Adrenal gland (tissue), 12 donors: ENCODE measurements around the gene SNRNP48. TPM values are rescaled to one million over a fixed set of nuclear protein-coding genes. Genes with fewer than 3 reads are reported as not detected.

ENCODE experiments used
- DNase-seq, 7 donors: peaks; one replicate each; pipeline ENCODE4 v3.0.0-alpha.2; 2019 to 2020
- H3K27ac ChIP-seq, 5 donors: fragments of 200-600 bp; sonication (generic) in 4 of 5; 1 replicate in 3 of 5; 2 replicates in 2 of 5; pipeline versions ENCODE4 v1.5.1 to v1.8.0; 2016 to 2020; ENCODE audit warnings: mild to moderate bottlenecking in 1 of 5
- H3K27me3 ChIP-seq: fragments of 200-600 bp; 2 replicates; pipeline ENCODE4 v1.8.0; 2021
- H3K36me3 ChIP-seq, 2 donors: fragments of 200-600 bp; replicated peaks in 1 of 2; 1 replicate in 1 of 2; 2 replicates in 1 of 2; pipeline versions ENCODE4 v1.5.1 to v1.8.0; 2018 to 2022
- H3K4me1 ChIP-seq, 2 donors: fragments of 200-600 bp; replicated peaks in 1 of 2; 1 replicate in 1 of 2; 2 replicates in 1 of 2; pipeline versions ENCODE4 v1.5.1 to v1.8.0; 2018 to 2021
- H3K4me3 ChIP-seq, 4 donors: fragments of 200-600 bp; sonication (generic) in 3 of 4; one replicate each; pipeline ENCODE4 v1.5.1; 2016 to 2018
- H3K9me3 ChIP-seq, 3 donors: fragments of 200-600 bp; sonication (generic) in 1 of 3; replicated peaks in 1 of 3; 1 replicate in 2 of 3; 2 replicates in 1 of 3; pipeline versions ENCODE4 v1.5.1 to v1.8.0; 2016 to 2021
- POLR2A ChIP-seq, 2 donors: fragments of 450-650 bp; IDR thresholded peaks; one replicate each; pipeline ENCODE4 v1.6.1; 2017; ENCODE audit warnings: antibody characterized with exemption in 2 of 2, mild to moderate bottlenecking in 2 of 2, moderate library complexity in 1 of 2
- WGBS, 4 donors: extraction: QIAGEN DNeasy Blood & Tissue Kit in 2 of 4; methylation state at CpG; one replicate each; pipeline versions ENCODE4 v1.1.5 to v1.1.7; 2013 to 2017; 5-methylcytosine and 5-hydroxymethylcytosine counted together
- intact Hi-C, 2 donors: fragments of 100-400 bp; cut with DNase I; formaldehyde crosslinking; loops; one replicate each; pipeline versions ENCODE4 v1.14.1 to v1.15.0; 2022 to 2023
- polyA plus RNA-seq, 3 donors: library from polyadenylated mRNA; stranded (reverse); fragments of 200-250 nt in 2 of 3; fragments of 350-450 nt in 1 of 3; fragmentation: Illumina TruSeq in 1 of 3; extraction: RNeasy Lipid Tissue Mini Kit (QIAGEN cat#74804) in 1 of 3; gene quantifications; one replicate each; pipeline ENCODE4 v1.2.3, GENCODE V29; 2013 to 2014
- total RNA-seq, 9 donors: library from RNA; depleted of rRNA in 4 of 9; stranded (reverse); fragments of >200 nt in 4 of 9; fragments of 120-200 nt in 1 of 9; fragmentation: NEBNext Ultra II Directional in 1 of 9; extraction: Animal tissue kit (Norgen Biotek cat#: 25700) in 1 of 9; gene quantifications; one replicate each; pipeline versions ENCODE4 v1.1.0 to v1.2.4, GENCODE V29; 2013 to 2023
- TF ChIP-seq, protein P1 (sequence below), 6 experiments: fragments of 450-650 bp in 4 of 6; fragments of 200-600 bp in 2 of 6; sonication (generic) in 1 of 6; IDR thresholded peaks; 1 replicate in 5 of 6; 2 replicates in 1 of 6; pipeline versions ENCODE4 v1.5.1 to v1.8.0; 2016 to 2021; ENCODE audit warnings: antibody characterized with exemption in 6 of 6, mild to moderate bottlenecking in 2 of 6, moderate library complexity in 1 of 6
- donor health status: healthy with polysubstance abuse.
- donor health status: Bipolar disorder and iron deficiency.
- donor health status: DM: yes; HTN: yes; CAD: no.
- donor health status: DM: no; HTN: no; CAD: no.
- donor health status: DM: no; HTN: no; CAD: no.
- donor health status: DM: yes; HTN: yes; CAD: no.

The SNRNP48 gene
- total and polyA plus RNA-seq, 12 donors, result 2.5 to 13.1 (median 8.9) TPM

DNA sequence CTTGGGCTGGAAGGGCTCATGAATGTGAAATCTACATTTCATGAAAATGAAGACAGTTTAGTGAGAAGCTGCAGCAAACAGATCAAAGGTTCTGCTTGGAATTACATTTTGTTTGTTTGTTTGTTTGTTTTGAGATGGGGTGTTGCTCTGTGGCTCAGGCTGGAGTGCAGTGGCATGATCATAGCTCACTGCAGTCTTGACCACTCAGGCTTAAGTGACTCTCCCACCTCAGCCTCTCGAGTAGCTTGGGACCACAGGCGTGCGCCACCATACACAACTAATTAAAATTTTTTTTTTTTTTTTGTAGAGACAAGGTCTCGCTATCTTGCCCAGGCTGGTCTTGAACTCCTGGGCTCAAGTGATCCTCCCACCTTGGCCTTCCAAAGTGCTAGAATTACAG lies 42.7 kb upstream of the SNRNP48 start:
- TF ChIP-seq, protein P1, sequence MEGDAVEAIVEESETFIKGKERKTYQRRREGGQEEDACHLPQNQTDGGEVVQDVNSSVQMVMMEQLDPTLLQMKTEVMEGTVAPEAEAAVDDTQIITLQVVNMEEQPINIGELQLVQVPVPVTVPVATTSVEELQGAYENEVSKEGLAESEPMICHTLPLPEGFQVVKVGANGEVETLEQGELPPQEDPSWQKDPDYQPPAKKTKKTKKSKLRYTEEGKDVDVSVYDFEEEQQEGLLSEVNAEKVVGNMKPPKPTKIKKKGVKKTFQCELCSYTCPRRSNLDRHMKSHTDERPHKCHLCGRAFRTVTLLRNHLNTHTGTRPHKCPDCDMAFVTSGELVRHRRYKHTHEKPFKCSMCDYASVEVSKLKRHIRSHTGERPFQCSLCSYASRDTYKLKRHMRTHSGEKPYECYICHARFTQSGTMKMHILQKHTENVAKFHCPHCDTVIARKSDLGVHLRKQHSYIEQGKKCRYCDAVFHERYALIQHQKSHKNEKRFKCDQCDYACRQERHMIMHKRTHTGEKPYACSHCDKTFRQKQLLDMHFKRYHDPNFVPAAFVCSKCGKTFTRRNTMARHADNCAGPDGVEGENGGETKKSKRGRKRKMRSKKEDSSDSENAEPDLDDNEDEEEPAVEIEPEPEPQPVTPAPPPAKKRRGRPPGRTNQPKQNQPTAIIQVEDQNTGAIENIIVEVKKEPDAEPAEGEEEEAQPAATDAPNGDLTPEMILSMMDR (IDR thresholded peaks at IDR 0.05), result no peak
- TF ChIP-seq POLR2A (IDR thresholded peaks at IDR 0.05), result no peak
- Histone ChIP-seq H3K36me3 (no peaks in the 10 kb centered on the region), H3K4me3 (no peak overlapping the region), H3K27ac (peak overlapping the region in 2 of 5 donors; percentile 82 to 87), H3K9me3 (no peaks in the 10 kb centered on the region), H3K4me1 (peaks cover 18 to 25% of the 10 kb centered on the region in 2 donors), H3K27me3 (no peaks in the 10 kb centered on the region)
- no peak for DNase-seq
- intact Hi-C loops, result no loop called here
- 95 to 98% (median 98%) methylated on average over 4 of the region's 4 CpGs for WGBS, 4 donors

DNA sequence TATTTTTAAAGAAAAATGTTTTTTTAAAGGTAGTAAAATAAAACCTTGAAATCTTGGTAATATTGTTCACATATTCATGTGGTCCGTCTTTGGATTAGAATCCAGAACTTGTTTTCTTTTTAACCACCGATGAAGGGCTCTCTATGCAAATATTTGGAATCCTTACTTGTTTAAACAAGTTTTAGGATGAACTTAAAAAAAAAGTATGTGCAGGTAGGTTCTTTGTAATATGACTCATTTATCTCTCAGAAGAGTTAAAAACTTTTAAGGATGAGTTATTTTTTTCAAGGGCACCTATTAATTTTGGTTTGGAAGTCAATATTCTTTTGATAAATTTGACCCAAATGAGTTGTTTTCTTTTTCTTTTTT lies 39.6 kb upstream of the SNRNP48 start:
- Histone ChIP-seq H3K4me1 (peaks cover 18 to 20% of the 10 kb centered on the region in 2 donors), H3K27ac (peak overlapping the region in 1 of 5 donors; percentile 9), H3K9me3 (no peaks in the 10 kb centered on the region), H3K4me3 (no peak overlapping the region), H3K36me3 (no peaks in the 10 kb centered on the region), H3K27me3 (no peaks in the 10 kb centered on the region)
- 45 to 62% (median 52%) methylated on average over 2 of the region's 2 CpGs for WGBS, 4 donors
- no peak for TF ChIP-seq POLR2A (IDR thresholded peaks at IDR 0.05)
- TF ChIP-seq, protein P1 (IDR thresholded peaks at IDR 0.05), result no peak
- no peak for DNase-seq
- intact Hi-C loops, result loop anchor here in 1 of 2 donors (10.0 kb wide), 1 partner anchor 136 kb away; no protein-coding TSS in a partner anchor

DNA sequence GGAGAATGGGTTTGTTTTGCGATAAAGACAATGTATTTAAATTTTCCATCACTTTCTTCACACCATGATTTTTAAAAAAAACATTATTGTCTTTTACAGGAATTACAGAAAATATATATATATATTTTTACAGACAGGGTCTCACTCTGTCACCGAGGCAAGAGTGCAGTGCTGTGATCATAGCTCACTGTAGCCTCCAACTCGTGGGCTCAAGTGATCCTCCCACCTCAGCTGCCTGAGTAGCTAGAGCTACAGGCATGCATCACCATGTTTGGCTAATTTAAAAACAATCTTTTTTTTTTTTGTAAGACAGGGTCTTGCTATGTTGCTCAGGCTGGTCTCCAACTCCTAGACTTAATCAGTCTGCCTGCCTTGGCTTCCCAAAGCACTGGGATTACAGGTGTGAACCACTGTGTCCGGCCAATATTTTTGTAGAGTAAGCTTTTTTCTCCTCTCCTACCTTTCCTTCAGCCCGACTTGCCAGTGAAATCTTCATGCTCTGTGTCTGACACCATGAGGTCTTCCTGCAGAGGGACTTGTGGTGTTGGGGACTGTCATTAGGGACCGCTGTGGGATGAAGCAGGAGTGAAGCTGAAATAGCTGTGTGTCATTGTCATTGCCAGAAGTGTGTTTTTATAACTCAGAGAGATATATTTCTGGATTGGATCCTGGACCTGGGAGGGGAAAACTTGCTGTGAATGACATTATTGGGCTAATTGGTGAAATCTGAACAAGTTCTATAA lies 35.3 kb upstream of the SNRNP48 start:
- Histone ChIP-seq H3K36me3 (no peaks in the 10 kb centered on the region), H3K27ac (no peak overlapping the region), H3K9me3 (no peaks in the 10 kb centered on the region), H3K4me1 (peaks cover 6 to 14% of the 10 kb centered on the region in 2 donors), H3K27me3 (no peaks in the 10 kb centered on the region), H3K4me3 (no peak overlapping the region)
- WGBS, 4 donors, result 85 to 90% (median 87%) methylated on average over 6 of the region's 6 CpGs
- no peak for TF ChIP-seq POLR2A (IDR thresholded peaks at IDR 0.05)
- TF ChIP-seq, protein P1 (IDR thresholded peaks at IDR 0.05), result no peak
- intact Hi-C loops, result loop anchor here in 1 of 2 donors (10.0 kb wide), 1 partner anchor 140 kb away; no protein-coding TSS in a partner anchor
- DNase-seq, result no peak

DNA sequence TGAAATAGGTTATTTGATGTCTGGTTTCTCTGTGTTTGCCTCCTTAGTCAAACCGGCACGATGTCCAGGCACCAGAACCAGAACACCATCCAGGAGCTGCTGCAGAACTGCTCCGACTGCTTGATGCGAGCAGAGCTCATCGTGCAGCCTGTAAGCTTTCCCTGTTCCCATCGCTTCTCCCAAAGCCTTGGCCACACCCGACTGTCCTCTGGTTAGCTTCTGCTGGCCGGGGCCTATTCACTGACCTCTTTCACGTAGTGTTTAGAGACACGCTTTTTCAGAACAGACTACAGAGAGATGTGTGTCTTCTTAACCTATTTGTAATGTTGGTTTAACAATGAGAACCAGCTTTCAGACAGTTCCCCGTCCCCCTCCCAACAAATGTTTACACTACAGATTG lies 34.3 kb upstream of the SNRNP48 start:
- intact Hi-C loops, result loop anchor here in 1 of 2 donors (10.0 kb wide), 1 partner anchor 141 kb away; no protein-coding TSS in a partner anchor
- Histone ChIP-seq H3K9me3 (no peaks in the 10 kb centered on the region), H3K4me3 (no peak overlapping the region), H3K27ac (no peak overlapping the region), H3K27me3 (no peaks in the 10 kb centered on the region), H3K36me3 (no peaks in the 10 kb centered on the region), H3K4me1 (peaks cover 4 to 8% of the 10 kb centered on the region in 2 donors)
- TF ChIP-seq, protein P1 (IDR thresholded peaks at IDR 0.05), result no peak
- no peak for TF ChIP-seq POLR2A (IDR thresholded peaks at IDR 0.05)
- WGBS, 4 donors, result 87 to 91% (median 88%) methylated on average over 11 of the region's 11 CpGs
- no peak for DNase-seq
